H1 (cell line): ENCODE results near the gene HDAC9. TPM values are rescaled to one million over a fixed set of nuclear protein-coding genes. Genes with fewer than 3 reads are reported as not detected.

Experiments
- CTCF ChIA-PET: fragments of 300-600 bp; sonication (Branson Sonifier 250); formaldehyde crosslinking; loops from one replicate; lab custom pipeline; 2021; ENCODE audit not compliant: partially characterized antibody; lab: Charles Lee
- POLR2A ChIA-PET: fragments of 300-600 bp; sonication (Branson Sonifier 250); formaldehyde crosslinking; loops from one replicate; lab custom pipeline; 2021; ENCODE audit warnings: inconsistent platforms; ENCODE audit not compliant: partially characterized antibody; lab: Charles Lee
- DNase-seq, 2 experiments: peaks; one replicate each; pipeline versions ENCODE4 v3.0.0 to v3.0.0-alpha.2; 2010 to 2022; ENCODE audit warnings: low spot score in 2 of 2, low read depth in 1 of 2, mixed read lengths in 1 of 2
- FAIRE-seq: peaks from 2 replicates; lab custom pipeline; 2011; peaks lifted over from hg19 to GRCh38; lab: Jason Lieb, UNC
- H2AFZ ChIP-seq: 2 replicates; pipeline ENCODE4 v1.8.1; 2012; ENCODE audit warnings: low read length, inconsistent platforms
- H2AK5ac ChIP-seq: 2 replicates; pipeline ENCODE4 v1.6.1; 2013; ENCODE audit warnings: low read depth, low read length
- H2BK120ac ChIP-seq: replicated peaks from 2 replicates; pipeline ENCODE3; 2013; ENCODE audit warnings: low read depth, low read length, inconsistent platforms
- H2BK12ac ChIP-seq: 2 replicates; pipeline ENCODE4 v1.6.1; 2013; ENCODE audit warnings: low read depth, low read length
- H2BK15ac ChIP-seq: 2 replicates; pipeline ENCODE4 v1.6.1; 2013; ENCODE audit warnings: low read length
- H2BK20ac ChIP-seq: 2 replicates; pipeline ENCODE4 v1.6.1; 2013; ENCODE audit warnings: low read length
- H2BK5ac ChIP-seq: 2 replicates; pipeline ENCODE4 v1.6.1; 2013; ENCODE audit warnings: low read depth, low read length
- H3K14ac ChIP-seq: 2 replicates; pipeline ENCODE4 v1.6.1; 2013; ENCODE audit warnings: inconsistent platforms; ENCODE audit not compliant: insufficient read length
- H3K18ac ChIP-seq: 2 replicates; pipeline ENCODE4 v1.6.1; 2013; ENCODE audit warnings: low read length; ENCODE audit errors: extremely low read depth
- H3K23ac ChIP-seq: 2 replicates; pipeline ENCODE4 v1.6.1; 2013; ENCODE audit warnings: inconsistent platforms; ENCODE audit not compliant: insufficient read length
- H3K23me2 ChIP-seq: 2 replicates; pipeline ENCODE4 v1.6.1; 2013; ENCODE audit warnings: low read depth, low read length
- H3K27ac ChIP-seq: 2 replicates; pipeline ENCODE4 v1.6.1; 2011; ENCODE audit warnings: low read depth, low read length, inconsistent platforms
- H3K27me3 ChIP-seq, 4 experiments: replicated peaks in 1 of 4; 1 replicate in 1 of 4; 2 replicates in 3 of 4; pipeline versions ENCODE4 v1.6.1 to v1.8.1; 2011 to 2013; ENCODE audit warnings: low read length in 3 of 4, mild to moderate bottlenecking in 3 of 4, inconsistent platforms in 2 of 4, mixed read lengths in 2 of 4, moderate library complexity in 1 of 4; ENCODE audit not compliant: control insufficient read depth in 3 of 4, insufficient read depth in 3 of 4; ENCODE audit errors: extremely low read depth in 1 of 4
- H3K36me3 ChIP-seq, 4 experiments: 2 replicates each; pipeline versions ENCODE4 v1.6.1 to v1.8.1; 2011 to 2013; ENCODE audit warnings: mild to moderate bottlenecking in 4 of 4, low read length in 3 of 4, moderate library complexity in 2 of 4, control low read depth in 1 of 4, inconsistent platforms in 1 of 4; ENCODE audit not compliant: insufficient read depth in 4 of 4, control insufficient read depth in 2 of 4
- H3K4ac ChIP-seq: replicated peaks from 2 replicates; pipeline ENCODE3; 2013; ENCODE audit warnings: low read length, low read depth, mixed read lengths, inconsistent platforms; ENCODE audit not compliant: insufficient read length
- H3K4me1 ChIP-seq, 4 experiments: replicated peaks in 1 of 4; 1 replicate in 1 of 4; 2 replicates in 3 of 4; pipeline versions ENCODE4 v1.6.1 to v1.8.1; 2011 to 2013; ENCODE audit warnings: low read length in 3 of 4, inconsistent platforms in 2 of 4, mixed read lengths in 1 of 4; ENCODE audit not compliant: insufficient read depth in 4 of 4, control insufficient read depth in 3 of 4
- H3K4me2 ChIP-seq, 2 experiments: 2 replicates each; pipeline versions ENCODE4 v1.6.1 to v1.8.1; 2011 to 2013; ENCODE audit warnings: low read depth in 2 of 2, low read length in 2 of 2, control low read depth in 1 of 2, inconsistent platforms in 1 of 2, mild to moderate bottlenecking in 1 of 2; ENCODE audit not compliant: insufficient read depth in 1 of 2
- H3K4me3 ChIP-seq, 4 experiments: fragments of 200-600, 300-600 bp in 1 of 4; sonication (generic), shearing (Covaris generic), sonication (Bioruptor Twin) in 1 of 4; 2 replicates each; pipeline versions ENCODE4 v1.5.1 to v1.8.1; 2011 to 2016; ENCODE audit warnings: low read length in 4 of 4, low read depth in 3 of 4, control low read depth in 2 of 4, inconsistent platforms in 2 of 4, mild to moderate bottlenecking in 2 of 4, mixed read lengths in 1 of 4, moderate library complexity in 1 of 4; ENCODE audit not compliant: insufficient read depth in 2 of 4; ENCODE audit errors: extremely low read depth in 1 of 4
- H3K56ac ChIP-seq: replicated peaks from 2 replicates; pipeline ENCODE3; 2013; ENCODE audit warnings: low read depth, mild to moderate bottlenecking, mixed read lengths, low read length, inconsistent platforms; ENCODE audit not compliant: insufficient read length
- H3K79me1 ChIP-seq: 2 replicates; pipeline ENCODE4 v1.6.1; 2013; ENCODE audit warnings: low read depth, low read length, control low read depth
- H3K79me2 ChIP-seq, 2 experiments: 2 replicates each; pipeline versions ENCODE4 v1.6.1 to v1.8.1; 2012 to 2013; ENCODE audit warnings: low read length in 2 of 2, mild to moderate bottlenecking in 2 of 2, inconsistent platforms in 1 of 2; ENCODE audit not compliant: insufficient read depth in 2 of 2, control insufficient read depth in 1 of 2
- H3K9ac ChIP-seq, 4 experiments: replicated peaks in 1 of 4; 1 replicate in 1 of 4; 2 replicates in 3 of 4; pipeline versions ENCODE4 v1.6.1 to v1.8.1; 2011 to 2013; ENCODE audit warnings: low read depth in 3 of 4, low read length in 3 of 4, control low read depth in 2 of 4, mild to moderate bottlenecking in 2 of 4, moderate library complexity in 2 of 4, inconsistent platforms in 1 of 4; ENCODE audit errors: extremely low read depth in 1 of 4
- H3K9me3 ChIP-seq, 2 experiments: 2 replicates each; pipeline versions ENCODE4 v1.6.1 to v1.8.1; 2012 to 2013; ENCODE audit warnings: mild to moderate bottlenecking in 2 of 2, moderate library complexity in 2 of 2, control low read depth in 1 of 2, inconsistent platforms in 1 of 2, low read depth in 1 of 2, low read length in 1 of 2, mixed read lengths in 1 of 2; ENCODE audit not compliant: insufficient read depth in 2 of 2
- H4K20me1 ChIP-seq, 2 experiments: replicated peaks in 1 of 2; 2 replicates each; pipeline versions ENCODE3 to v1.8.1; 2011 to 2013; ENCODE audit warnings: inconsistent platforms in 2 of 2, low read length in 2 of 2, mild to moderate bottlenecking in 1 of 2; ENCODE audit not compliant: insufficient read depth in 2 of 2, control insufficient read depth in 1 of 2
- H4K5ac ChIP-seq: 2 replicates; pipeline ENCODE4 v1.6.1; 2013; ENCODE audit warnings: low read length, low read depth, mixed read lengths, inconsistent platforms; ENCODE audit not compliant: insufficient read length
- H4K8ac ChIP-seq: 2 replicates; pipeline ENCODE4 v1.8.0; 2013; ENCODE audit warnings: mild to moderate bottlenecking, moderate library complexity, low read length, inconsistent platforms; ENCODE audit not compliant: insufficient read depth; ENCODE audit errors: extremely low read depth
- H4K91ac ChIP-seq: replicated peaks from 2 replicates; pipeline ENCODE3; 2013; ENCODE audit warnings: low read length, mixed read lengths, inconsistent platforms; ENCODE audit not compliant: insufficient read length
- ATF2 ChIP-seq: IDR thresholded peaks from 2 replicates; pipeline ENCODE4 v1.6.1; 2012; ENCODE audit warnings: low read length, inconsistent platforms
- BCL11A ChIP-seq, 2 experiments: IDR thresholded peaks; one replicate each; pipeline ENCODE4 v1.6.1; 2011; ENCODE audit warnings: low read depth in 2 of 2, low read length in 2 of 2, mild to moderate bottlenecking in 2 of 2
- HDAC2 ChIP-seq, 2 experiments: fragments of 300-600 bp in 1 of 2; sonication (generic) in 1 of 2; IDR thresholded peaks; 2 replicates each; pipeline ENCODE4 v1.6.1; 2011 to 2012; ENCODE audit warnings: low read depth in 2 of 2, low read length in 2 of 2, mild to moderate bottlenecking in 2 of 2, moderate library complexity in 2 of 2, borderline replicate concordance in 1 of 2, inconsistent platforms in 1 of 2
- JUN ChIP-seq: IDR thresholded peaks from 2 replicates; pipeline ENCODE4 v1.6.1; 2011; ENCODE audit warnings: low read depth, mild to moderate bottlenecking, improper control_type of control experiment, low read length
- POLR2A ChIP-seq, 2 experiments: IDR thresholded peaks; 1 replicate in 1 of 2; 2 replicates in 1 of 2; pipeline ENCODE4 v1.6.1; 2011; ENCODE audit warnings: low read depth in 2 of 2, low read length in 2 of 2, mild to moderate bottlenecking in 2 of 2; ENCODE audit errors: control extremely low read depth in 1 of 2
- POLR2AphosphoS5 ChIP-seq: IDR thresholded peaks from 2 replicates; pipeline ENCODE4 v1.6.1; 2011; ENCODE audit warnings: low read depth, low read length
- RXRA ChIP-seq: IDR thresholded peaks from 2 replicates; pipeline ENCODE4 v1.6.1; 2011; ENCODE audit warnings: low read depth, mild to moderate bottlenecking, low read length, moderate library complexity; ENCODE audit not compliant: insufficient read depth
- SP1 ChIP-seq: IDR thresholded peaks from 2 replicates; pipeline ENCODE4 v1.6.1; 2011; ENCODE audit warnings: low read depth, low read length
- SUZ12 ChIP-seq: fragments of 200-600 bp; sonication (generic); IDR thresholded peaks from 2 replicates; pipeline ENCODE4 v1.6.1; 2012; ENCODE audit warnings: mild to moderate bottlenecking, inconsistent platforms, low read length, moderate library complexity, mixed read lengths
- TBP ChIP-seq: IDR thresholded peaks from 2 replicates; pipeline ENCODE4 v1.6.1; 2011; ENCODE audit warnings: low read depth, low read length, improper control_type of control experiment
- WGBS, 2 experiments: shearing (Covaris generic) in 1 of 2; methylation state at CpG; one replicate each; pipeline versions ENCODE4 v1.1.6 to v1.1.7; 2013 to 2015; ENCODE audit warnings: low lambda C conversion rate in 2 of 2, mixed read lengths in 2 of 2, inconsistent platforms in 1 of 2, low coverage in 1 of 2, missing lambda C conversion rate in 1 of 2; ENCODE audit not compliant: insufficient replicate concordance in 2 of 2, insufficient coverage in 1 of 2, insufficient read length in 1 of 2; ENCODE audit errors: extremely low coverage in 1 of 2, missing lambda C conversion rate in 1 of 2; 5-methylcytosine and 5-hydroxymethylcytosine counted together
- polyA plus RNA-seq, 7 experiments: library from polyadenylated mRNA; depleted of rRNA in 3 of 7; stranded (reverse) in 5 of 7; unstranded in 2 of 7; fragments of >200 nt in 5 of 7; fragments of 200-250 nt in 2 of 7; gene quantifications; 1 replicate in 5 of 7; 2 replicates in 1 of 7; 4 replicates in 1 of 7; pipeline versions ENCODE4 v1.2.1 to v1.2.3, GENCODE V29; 2011 to 2013; ENCODE audit warnings: missing spikeins in 2 of 7, mixed read lengths in 2 of 7
- total RNA-seq: library from RNA; stranded (reverse); fragmentation: NEBNext Ultra II Directional; extraction: Animal tissue kit (Norgen Biotek cat#: 25700); gene quantifications from 2 replicates; pipeline ENCODE4 v1.2.1, GENCODE V29; 2021
- TF ChIP-seq, protein P1 (sequence below): IDR thresholded peaks from 2 replicates; pipeline ENCODE4 v1.6.1; 2011; ENCODE audit warnings: low read depth, mild to moderate bottlenecking, low read length; ENCODE audit not compliant: insufficient read depth
- TF ChIP-seq, protein P2 (sequence below): IDR thresholded peaks from 2 replicates; pipeline ENCODE4 v1.6.1; 2012; ENCODE audit warnings: inconsistent platforms

Gene HDAC9
- total and polyA plus RNA-seq, 2 of the 8 experiments (the other 6 are each of a cell fraction or from before 2014, with no cell fraction given) = 9.5 to 13.1 TPM

DNA sequence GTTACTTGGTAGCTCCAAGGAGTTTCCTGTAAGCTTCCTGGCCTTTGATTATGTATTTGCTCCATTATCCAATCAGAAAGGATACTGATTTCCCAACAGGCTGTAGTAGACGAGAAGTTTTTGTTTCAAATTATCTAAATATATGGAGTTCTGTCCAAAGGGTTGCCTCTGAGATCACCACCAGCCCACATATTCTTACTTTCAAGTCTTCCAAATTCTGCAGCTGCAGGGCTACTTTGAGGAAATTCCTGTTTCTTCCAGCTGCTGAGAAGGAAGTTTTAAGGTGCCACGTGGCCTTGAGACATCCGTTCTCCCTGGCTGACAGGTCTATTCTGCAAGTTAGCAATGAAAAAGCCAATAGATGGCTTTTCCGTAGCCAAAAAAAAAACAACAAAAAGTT, 335.9 kb downstream of the HDAC9 start:
- no peaks in the 10 kb centered on the region for H3K79me1 ChIP-seq
- no peak overlapping the region for H3K14ac ChIP-seq
- FAIRE-seq (no peak), DNase-seq (no peak)
- H3K4ac ChIP-seq = no peak overlapping the region
- no peak overlapping the region for H4K8ac ChIP-seq
- no peaks in the 10 kb centered on the region for H3K79me2 ChIP-seq
- H2BK120ac ChIP-seq = no peak overlapping the region
- 99% methylated on average over 4 of the region's 4 CpGs; no CpG with 5 or more reads in 1 of the 2 experiments for WGBS, 2 experiments
- H2BK5ac ChIP-seq = no peak overlapping the region
- no peaks in the 10 kb centered on the region for H3K36me3 ChIP-seq
- H3K27ac ChIP-seq = no peak overlapping the region
- no peak overlapping the region for H2BK12ac ChIP-seq
- no peak overlapping the region for H3K23ac ChIP-seq
- no peak overlapping the region for H3K18ac ChIP-seq
- H4K91ac ChIP-seq = no peak overlapping the region
- no peak overlapping the region for H3K4me3 ChIP-seq
- no peak overlapping the region for H3K9ac ChIP-seq
- H4K5ac ChIP-seq = no peak overlapping the region
- H3K27me3 ChIP-seq = no peaks in the 10 kb centered on the region
- H2AK5ac ChIP-seq = no peak overlapping the region
- H2BK15ac ChIP-seq = no peak overlapping the region
- H3K4me1 ChIP-seq = no peaks in the 10 kb centered on the region; a peak in 1 of 7 replicates
- H3K56ac ChIP-seq = no peak overlapping the region
- H2BK20ac ChIP-seq = no peak overlapping the region
- H3K4me2 ChIP-seq = no peak overlapping the region
- H2AFZ ChIP-seq = no peak overlapping the region
- no peaks in the 10 kb centered on the region for H4K20me1 ChIP-seq
- H3K9me3 ChIP-seq = no peaks in the 10 kb centered on the region
- ChIA-PET POLR2A (no interaction called here), CTCF (no interaction called here)
- H3K23me2 ChIP-seq = no peaks in the 10 kb centered on the region
- no peak for TF ChIP-seq HDAC2 (IDR thresholded peaks at IDR 0.05; ENCODE audit: borderline replicate concordance in 1 of 2, low read depth in 2 of 2, low read length in 2 of 2)
- no peak for TF ChIP-seq ATF2
- TF ChIP-seq, protein P1, sequence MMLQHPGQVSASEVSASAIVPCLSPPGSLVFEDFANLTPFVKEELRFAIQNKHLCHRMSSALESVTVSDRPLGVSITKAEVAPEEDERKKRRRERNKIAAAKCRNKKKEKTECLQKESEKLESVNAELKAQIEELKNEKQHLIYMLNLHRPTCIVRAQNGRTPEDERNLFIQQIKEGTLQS = no peak
- TF ChIP-seq POLR2AphosphoS5 = no peak
- no peak for TF ChIP-seq JUN
- no peak for TF ChIP-seq RXRA
- no peak for TF ChIP-seq TBP
- TF ChIP-seq POLR2A (IDR thresholded peaks at IDR 0.05; ENCODE audit: control extremely low read depth in 1 of 2, low read depth in 2 of 2, low read length in 2 of 2) = no peak
- TF ChIP-seq BCL11A (IDR thresholded peaks at IDR 0.05; ENCODE audit: low read depth in 2 of 2, low read length in 2 of 2) = no peak
- TF ChIP-seq, protein P2, sequence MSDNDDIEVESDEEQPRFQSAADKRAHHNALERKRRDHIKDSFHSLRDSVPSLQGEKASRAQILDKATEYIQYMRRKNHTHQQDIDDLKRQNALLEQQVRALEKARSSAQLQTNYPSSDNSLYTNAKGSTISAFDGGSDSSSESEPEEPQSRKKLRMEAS = no peak
- no peak for TF ChIP-seq SP1
- TF ChIP-seq SUZ12 = no peak
